Epithelial cell of proximal tubule (primary cell): ENCODE measurements around the gene XKR8. TPM values are rescaled to one million over a fixed set of nuclear protein-coding genes. Genes with fewer than 3 reads are reported as not detected.
"Not testable (repeated sequence)": the region's sequence is repeated elsewhere in the genome, so short reads cannot be mapped to it uniquely, and the experiment has no call there.

Experiments
- DNase-seq: peaks from one replicate; pipeline ENCODE4 v3.0.0-alpha.2; 2011; ENCODE audit warnings: low read depth
- H3K4me3 ChIP-seq: 2 replicates; pipeline ENCODE4 v1.5.1; 2011; ENCODE audit warnings: low read depth, mild to moderate bottlenecking, low read length
- CTCF ChIP-seq: conservative IDR thresholded peaks from 2 replicates; pipeline ENCODE4 v1.5.1; 2012; ENCODE audit warnings: low read depth, mild to moderate bottlenecking, low read length
- total RNA-seq: library from RNA; depleted of rRNA; stranded (reverse); fragments of >200 nt; gene quantifications from 2 replicates; pipeline ENCODE4 v1.2.3, GENCODE V29; 2015

Gene XKR8
- total RNA-seq, 1 donor from 2014 or later = 11.1 TPM

DNA sequence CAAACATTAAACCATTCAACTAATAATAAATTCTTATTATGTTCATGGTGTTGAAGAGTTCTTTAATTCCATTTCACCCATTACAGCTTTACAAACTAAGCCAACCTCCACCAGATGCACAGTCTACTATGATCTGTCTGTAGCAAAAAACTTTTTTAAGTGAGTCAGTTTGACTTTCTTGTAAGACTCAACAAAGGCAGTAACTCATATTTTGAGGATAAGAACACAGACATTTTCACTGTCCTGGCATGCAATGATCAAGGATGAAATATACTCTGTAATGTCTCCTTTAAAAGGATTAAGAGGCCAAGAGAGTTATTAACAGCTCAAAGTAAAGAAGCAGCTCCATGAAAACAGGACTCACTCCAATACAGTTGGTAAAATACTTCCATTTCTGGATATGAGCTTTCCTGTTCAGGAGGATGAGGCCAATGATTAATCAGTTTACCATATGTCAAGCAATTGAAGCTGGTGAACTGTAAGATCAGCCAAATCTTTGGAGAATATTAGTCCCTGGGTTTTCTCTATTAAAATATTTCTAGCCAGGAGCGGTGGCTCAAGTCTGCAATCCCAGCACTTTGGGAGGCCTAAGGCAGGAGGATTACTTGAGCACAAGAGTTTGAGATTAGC is 20.6 kb downstream of the XKR8 start:
- H3K4me3 ChIP-seq = no peak overlapping the region
- TF ChIP-seq CTCF = no peak
- no peak for DNase-seq

- TF ChIP-seq CTCF = no peak
- no peak for DNase-seq
- no peak overlapping the region for H3K4me3 ChIP-seq
Measured at GRCh38 chr1:27981145-27981544, 21.4 kb downstream of the XKR8 start.

DNA sequence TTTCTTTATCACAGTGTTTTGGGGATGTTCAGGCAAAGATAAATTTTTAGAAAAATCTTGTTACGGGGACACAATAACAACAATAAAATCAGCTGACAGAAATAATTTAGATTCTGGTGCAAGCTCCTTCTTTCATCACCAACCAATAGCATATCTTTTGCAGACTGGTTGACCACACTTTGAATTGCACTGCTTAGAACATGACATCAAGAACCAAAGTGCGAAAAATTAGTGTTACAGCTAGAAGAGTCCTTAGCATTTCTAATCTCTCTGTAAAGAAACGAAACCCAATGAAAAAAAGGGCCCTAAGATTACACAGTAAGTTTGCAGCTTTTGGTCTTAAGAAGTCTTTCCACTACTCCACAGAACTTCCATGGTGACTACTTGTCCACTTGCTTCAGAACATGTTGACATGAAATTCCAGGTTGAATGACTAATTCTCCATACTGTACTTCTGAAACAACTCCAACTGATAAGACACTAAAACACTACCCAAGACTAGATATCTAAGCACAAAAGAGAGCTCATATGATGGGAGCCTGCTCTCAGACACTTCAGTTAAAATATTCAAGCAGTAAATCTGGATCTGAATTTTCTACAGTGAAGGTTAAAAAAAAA is 31.3 kb downstream of the XKR8 start:
- no peak overlapping the region for H3K4me3 ChIP-seq
- DNase-seq = no peak
- TF ChIP-seq CTCF = no peak

- DNase-seq = no peak
- no peak for TF ChIP-seq CTCF
- H3K4me3 ChIP-seq = no peak overlapping the region
Measured at GRCh38 chr1:27992276-27992675, 32.5 kb downstream of the XKR8 start.

GRCh38 chr1:27993241-27993640 is 33.5 kb downstream of the XKR8 start:
- no peak overlapping the region for H3K4me3 ChIP-seq
- no peak for TF ChIP-seq CTCF
- no peak for DNase-seq

DNA sequence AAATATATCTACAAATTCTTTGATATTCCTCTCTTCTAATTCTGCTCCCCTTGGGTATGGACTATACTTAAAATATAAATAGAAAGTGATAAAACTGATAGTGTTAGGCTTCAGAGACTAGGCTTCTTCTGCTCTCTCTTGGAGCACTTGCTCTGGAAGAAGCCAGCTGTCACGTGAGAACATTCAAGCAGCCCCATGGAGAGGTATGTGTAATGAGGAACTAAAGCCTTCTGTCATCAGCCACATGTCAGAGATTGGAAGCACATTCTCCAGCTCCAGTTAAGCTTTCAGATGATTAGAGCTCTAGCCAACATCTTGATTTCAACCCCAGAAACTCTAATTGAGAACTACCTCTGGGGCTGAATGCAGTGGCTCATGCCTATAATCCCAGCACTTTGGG is 34.3 kb downstream of the XKR8 start:
- no peak overlapping the region for H3K4me3 ChIP-seq
- no peak for DNase-seq
- no peak for TF ChIP-seq CTCF

DNA sequence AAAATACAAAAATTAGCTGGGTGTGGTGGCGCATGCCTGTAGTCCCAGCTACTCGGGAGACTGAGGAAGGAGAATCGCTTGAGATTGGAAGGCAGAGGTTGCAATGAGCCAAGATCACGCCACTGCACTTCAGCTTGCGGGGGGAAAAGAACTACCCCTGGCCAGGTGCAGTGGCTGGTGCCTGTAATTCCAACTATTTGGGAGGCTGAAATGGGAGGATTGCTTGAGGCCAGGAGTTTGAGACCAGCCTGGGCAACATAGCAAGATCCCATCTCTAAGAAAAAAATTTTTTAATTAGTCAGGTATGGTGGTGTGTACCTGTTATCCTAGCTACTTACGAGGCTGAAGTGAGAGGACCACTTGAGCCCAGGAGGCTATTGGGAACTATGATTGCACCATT is 34.8 kb downstream of the XKR8 start:
- H3K4me3 ChIP-seq = not testable (repeated sequence)

More for the DNA sequence above, 34.8 kb downstream of the XKR8 start:
- DNase-seq = not testable (repeated sequence)
